ENCODE data around the gene ARL17B. TPM values are rescaled to one million over a fixed set of nuclear protein-coding genes. Genes with fewer than 3 reads are reported as not detected.
A peak's percentile ranks its signal among the peaks of the same experiment; 100 is the strongest.
"Not testable (repeated sequence)": the region's sequence is repeated elsewhere in the genome, so short reads cannot be mapped to it uniquely, and the experiment has no call there.

ARL17B gene
- polyA plus RNA-seq, 1 donor: 12.3 TPM

- not testable (repeated sequence) for DNase-seq
These were observed 74.0 kb downstream of the ARL17B start for GRCh38 chr17:46287587-46287986.

DNA sequence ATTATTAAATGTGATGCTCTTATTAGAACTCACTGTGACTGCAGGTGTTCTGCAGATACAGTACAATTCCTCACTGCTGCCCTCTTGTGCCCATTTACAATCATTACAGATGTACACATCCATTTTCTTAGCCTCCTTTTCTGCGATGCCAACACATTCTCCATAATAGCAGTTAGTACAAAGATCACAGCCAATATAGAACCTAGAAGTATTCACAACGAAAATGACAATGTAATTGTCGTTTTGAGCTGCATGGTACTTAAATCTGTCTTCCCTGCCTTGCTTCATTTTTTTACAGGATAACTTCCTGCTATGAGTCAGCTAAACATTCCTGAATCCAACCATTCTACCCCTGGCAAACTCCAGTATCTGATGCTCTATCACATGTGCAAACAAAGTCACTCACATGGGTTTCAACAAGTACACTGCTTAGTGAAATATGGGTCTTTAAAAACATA lies 74.8 kb downstream of the ARL17B start:
- peak; percentile 64 for DNase-seq

GRCh38 chr17:46285500-46285899 lies 76.1 kb downstream of the ARL17B start:
- not testable (repeated sequence) for DNase-seq

- not testable (repeated sequence) for DNase-seq
These were observed 77.1 kb downstream of the ARL17B start for GRCh38 chr17:46284467-46284866.

- not testable (repeated sequence) for DNase-seq
These were observed 78.9 kb downstream of the ARL17B start for GRCh38 chr17:46282635-46283034.

GRCh38 chr17:46281336-46281735 lies 80.2 kb downstream of the ARL17B start:
- not testable (repeated sequence) for DNase-seq

GRCh38 chr17:46276728-46277479 lies 84.7 kb downstream of the ARL17B start:
- DNase-seq: not testable (repeated sequence)

DNA sequence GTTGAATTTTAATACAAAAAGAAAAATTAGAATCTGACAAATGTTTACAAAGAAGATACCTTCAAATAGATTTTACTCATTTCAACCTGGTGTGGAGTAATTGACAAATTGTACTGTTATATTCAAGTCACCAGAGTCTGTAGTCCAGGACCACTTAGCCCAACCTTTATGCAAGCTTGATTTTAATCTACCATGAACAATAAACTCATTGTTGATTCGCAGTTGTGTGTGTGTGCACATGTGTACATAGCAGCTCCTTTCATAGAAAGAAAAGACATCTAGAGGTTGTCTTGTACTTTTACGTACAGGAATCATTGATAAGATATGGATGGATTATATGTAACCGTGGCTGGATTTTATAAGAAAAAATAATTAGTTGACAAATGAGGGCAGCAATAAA lies 87.3 kb downstream of the ARL17B start:
- DNase-seq: no peak

GRCh38 chr17:46273541-46274236 lies 87.9 kb downstream of the ARL17B start:
- no peak for DNase-seq

GRCh38 chr17:46270032-46270431 lies 91.5 kb downstream of the ARL17B start:
- DNase-seq: no peak

- peak; percentile 97 for DNase-seq
These were observed 94.7 kb downstream of the ARL17B start for GRCh38 chr17:46266656-46267544.

- not testable (repeated sequence) for DNase-seq
These were observed 95.4 kb downstream of the ARL17B start for GRCh38 chr17:46266063-46266655.

GRCh38 chr17:46264456-46265198 lies 96.9 kb downstream of the ARL17B start:
- no peak for DNase-seq

- no peak for DNase-seq
These were observed 99.3 kb downstream of the ARL17B start for GRCh38 chr17:46262271-46262670.

- not testable (repeated sequence) for DNase-seq
These were observed 101.5 kb downstream of the ARL17B start for GRCh38 chr17:46259845-46260661.

DNA sequence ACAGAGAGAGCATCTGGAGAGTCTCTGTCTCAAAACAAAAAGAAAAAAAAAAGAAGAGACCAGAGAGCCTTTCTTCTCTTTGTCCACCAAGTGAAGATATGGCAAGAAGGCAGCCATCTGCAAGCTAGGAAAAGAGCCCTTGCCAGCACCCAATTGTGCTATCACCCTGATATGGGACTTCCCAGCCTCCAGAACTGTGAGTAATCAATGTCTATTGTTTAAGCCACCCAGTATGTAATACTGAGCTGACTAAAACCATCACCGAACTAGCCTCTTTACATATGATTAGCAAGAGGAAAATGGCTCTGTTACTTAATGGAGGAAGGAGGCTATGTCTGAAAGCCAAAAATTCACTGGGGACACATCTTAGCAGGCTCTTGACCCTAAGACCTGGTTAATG lies 105.2 kb downstream of the ARL17B start:
- DNase-seq: not testable (repeated sequence)

DNA sequence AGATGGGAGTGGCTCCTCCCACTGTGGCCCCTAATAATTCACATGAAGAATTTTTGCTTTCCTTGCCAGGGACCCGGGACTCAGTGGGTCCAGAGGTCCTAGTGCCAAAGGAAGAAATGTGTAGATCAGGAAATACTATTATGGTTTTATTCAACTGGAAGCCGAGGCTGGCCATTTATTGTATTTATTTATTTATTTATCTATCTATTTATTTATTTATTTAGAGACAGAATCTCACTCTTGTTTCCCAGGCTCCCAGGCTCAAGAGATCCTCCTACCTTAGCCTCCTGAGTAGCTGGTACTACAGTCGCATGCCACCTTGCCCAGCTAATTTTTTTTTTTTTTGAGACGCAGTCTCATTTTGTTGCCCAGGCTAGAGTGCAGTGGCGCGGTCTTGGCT lies 107.4 kb downstream of the ARL17B start:
- not testable (repeated sequence) for DNase-seq

- DNase-seq: not testable (repeated sequence)
These were observed 107.8 kb downstream of the ARL17B start for GRCh38 chr17:46253722-46254121.

GRCh38 chr17:46252804-46253203 lies 108.8 kb downstream of the ARL17B start:
- not testable (repeated sequence) for DNase-seq

GRCh38 chr17:46249153-46249552 lies 112.4 kb downstream of the ARL17B start:
- DNase-seq: not testable (repeated sequence)

Measured in hindlimb muscle (tissue), 1 donor.